Left lobe of liver (tissue), 1 donor: Measurements from ENCODE around the gene ZXDC. TPM values are rescaled to one million over a fixed set of nuclear protein-coding genes. Genes with fewer than 3 reads are reported as not detected.

Source experiments
- total RNA-seq: library from RNA; stranded (reverse); gene quantifications from one replicate; pipeline ENCODE4 v1.2.1, GENCODE V29; 2021
- donor health status: DM: no; HTN: yes; CAD: no.

ZXDC gene
- total RNA-seq, 1 donor from 2014 or later: 21.5 TPM

Other genes starting within 250 kb of the ZXDC start
- gene KLF15, start 118.5 kb downstream of the ZXDC start, total RNA-seq: 105 TPM
- gene CFAP100, start 81.0 kb downstream of the ZXDC start, total RNA-seq: not detected
- 112 TPM for gene UROC1, start 41.9 kb upstream of the ZXDC start, total RNA-seq
- 43.8 TPM for gene CHST13, start 48.3 kb upstream of the ZXDC start, total RNA-seq
- not detected for gene C3orf22, start 83.0 kb upstream of the ZXDC start, total RNA-seq
- 10.7 TPM for gene TXNRD3, start 179.2 kb upstream of the ZXDC start, total RNA-seq
- gene CHCHD6, start 228.3 kb upstream of the ZXDC start, total RNA-seq: 3.8 TPM